IMR-90 (cell line): ENCODE measurements around the gene TWIST2. TPM values are rescaled to one million over a fixed set of nuclear protein-coding genes. Genes with fewer than 3 reads are reported as not detected.

Experiments used
- ATAC-seq: fragments of 200-7000 bp; cut with Tn5 transposase; 2 replicates; pipeline ENCODE4 v1.9.1; 2020; ENCODE audit warnings: low read depth, mild to moderate bottlenecking, moderate library complexity
- BruUV-seq: library from RNA; stranded (reverse); fragments of 400-500 nt; replicated peaks from 2 replicates; lab custom pipeline; 2021; lab: Mats Ljungman, UMichigan
- CTCF ChIA-PET: fragments of 300-600 bp; formaldehyde crosslinking; extraction: SDS; loops from one replicate; lab custom pipeline; 2021; ENCODE audit warnings: antibody characterized with exemption; lab: Yijun Ruan, JAX
- POLR2A ChIA-PET: fragments of 300-600 bp; sonication (Branson Sonifier 250); formaldehyde crosslinking; loops from one replicate; lab custom pipeline; 2022; ENCODE audit warnings: antibody characterized with exemption; ENCODE audit not compliant: unreplicated experiment; lab: Charles Lee
- DNase-seq: peaks from one replicate; pipeline ENCODE4 v3.0.0; 2013
- H2AFZ ChIP-seq: replicated peaks from 2 replicates; pipeline ENCODE3; 2013; ENCODE audit warnings: low read length, mild to moderate bottlenecking; ENCODE audit not compliant: poor library complexity
- H2AK5ac ChIP-seq: 2 replicates; pipeline ENCODE4 v1.6.1; 2013; ENCODE audit warnings: low read depth, low read length, inconsistent platforms
- H2AK9ac ChIP-seq: replicated peaks from 2 replicates; pipeline ENCODE3; 2013; ENCODE audit warnings: mild to moderate bottlenecking, low read depth, low read length, moderate library complexity; ENCODE audit not compliant: poor library complexity
- H2BK120ac ChIP-seq: 2 replicates; pipeline ENCODE4 v1.6.1; 2013; ENCODE audit warnings: low read depth, low read length, inconsistent platforms
- H2BK15ac ChIP-seq: 3 replicates; pipeline ENCODE4 v1.6.1; 2013; ENCODE audit warnings: low read depth, low read length, inconsistent platforms
- H2BK20ac ChIP-seq: 2 replicates; pipeline ENCODE4 v1.6.1; 2013; ENCODE audit warnings: low read depth, mild to moderate bottlenecking, inconsistent platforms, low read length, moderate library complexity
- H2BK5ac ChIP-seq: 2 replicates; pipeline ENCODE4 v1.6.1; 2013; ENCODE audit warnings: mild to moderate bottlenecking, low read depth, low read length, inconsistent platforms; ENCODE audit not compliant: poor library complexity, severe bottlenecking
- H3K14ac ChIP-seq: replicated peaks from 2 replicates; pipeline ENCODE4 v1.6.1; 2013; ENCODE audit warnings: low read depth, low read length, inconsistent platforms
- H3K18ac ChIP-seq: 2 replicates; pipeline ENCODE4 v1.6.1; 2013; ENCODE audit warnings: low read depth, low read length, control low read depth
- H3K23ac ChIP-seq: 2 replicates; pipeline ENCODE4 v1.6.1; 2013; ENCODE audit warnings: low read depth, low read length, inconsistent platforms
- H3K27ac ChIP-seq: 2 replicates; pipeline ENCODE4 v1.5.1; 2013; ENCODE audit warnings: mild to moderate bottlenecking, control low read depth, low read length; ENCODE audit not compliant: insufficient read depth
- H3K27me3 ChIP-seq: 2 replicates; pipeline ENCODE4 v1.6.1; 2013; ENCODE audit warnings: low read length; ENCODE audit not compliant: control insufficient read depth, insufficient read depth
- H3K36me3 ChIP-seq: 2 replicates; pipeline ENCODE4 v1.6.1; 2013; ENCODE audit warnings: low read length, mixed read lengths; ENCODE audit not compliant: control insufficient read depth, insufficient read depth
- H3K4ac ChIP-seq: 2 replicates; pipeline ENCODE4 v1.6.1; 2013; ENCODE audit warnings: low read depth, low read length, inconsistent platforms
- H3K4me1 ChIP-seq: 2 replicates; pipeline ENCODE4 v1.6.1; 2013; ENCODE audit warnings: low read length, mixed read lengths; ENCODE audit not compliant: control insufficient read depth, insufficient read depth
- H3K4me2 ChIP-seq: 2 replicates; pipeline ENCODE4 v1.6.1; 2013; ENCODE audit warnings: low read depth, mild to moderate bottlenecking, control low read depth, low read length, moderate library complexity
- H3K4me3 ChIP-seq: 2 replicates; pipeline ENCODE4 v1.5.1; 2013; ENCODE audit warnings: low read depth, mild to moderate bottlenecking, control low read depth, low read length, moderate library complexity; ENCODE audit not compliant: insufficient read depth
- H3K56ac ChIP-seq: 2 replicates; pipeline ENCODE4 v1.6.1; 2013; ENCODE audit warnings: low read length, inconsistent platforms; ENCODE audit not compliant: insufficient read depth; ENCODE audit errors: extremely low read depth
- H3K79me1 ChIP-seq, 2 experiments: 2 replicates each; pipeline ENCODE4 v1.6.1; 2013; ENCODE audit warnings: low read length in 2 of 2, inconsistent platforms in 1 of 2, low read depth in 1 of 2
- H3K9ac ChIP-seq: 2 replicates; pipeline ENCODE4 v1.6.1; 2013; ENCODE audit warnings: low read depth, low read length, control low read depth
- H3K9me1 ChIP-seq: 2 replicates; pipeline ENCODE4 v1.6.1; 2013; ENCODE audit warnings: low read length, inconsistent platforms; ENCODE audit not compliant: insufficient read depth
- H3K9me3 ChIP-seq: 2 replicates; pipeline ENCODE4 v1.6.1; 2013; ENCODE audit warnings: low read length; ENCODE audit not compliant: control insufficient read depth, insufficient read depth
- H4K20me1 ChIP-seq: 2 replicates; pipeline ENCODE4 v1.6.1; 2013; ENCODE audit warnings: low read length, inconsistent platforms; ENCODE audit not compliant: insufficient read depth
- H4K5ac ChIP-seq: 2 replicates; pipeline ENCODE4 v1.6.1; 2013; ENCODE audit warnings: mild to moderate bottlenecking, low read depth, low read length, control low read depth
- H4K8ac ChIP-seq, 2 experiments: 2 replicates each; pipeline ENCODE4 v1.6.1; 2013; ENCODE audit warnings: low read depth in 2 of 2, low read length in 2 of 2, control low read depth in 1 of 2, inconsistent platforms in 1 of 2
- H4K91ac ChIP-seq: 2 replicates; pipeline ENCODE4 v1.6.1; 2013; ENCODE audit warnings: low read depth, low read length, inconsistent platforms; ENCODE audit not compliant: insufficient read depth
- BHLHE40 ChIP-seq: fragments of 150-350 bp; IDR thresholded peaks from 2 replicates; pipeline ENCODE4 v1.6.1; 2016; ENCODE audit warnings: mild to moderate bottlenecking, low read depth, low read length
- CEBPB ChIP-seq: IDR thresholded peaks from 2 replicates; pipeline ENCODE4 v1.6.1; 2012; ENCODE audit warnings: low read depth, low read length, improper control_type of control experiment
- CHD1 ChIP-seq: IDR thresholded peaks from 2 replicates; pipeline ENCODE4 v1.6.1; 2012; ENCODE audit warnings: low read depth, low read length, improper control_type of control experiment
- FOS ChIP-seq: fragments of 150-350 bp; IDR thresholded peaks from 2 replicates; pipeline ENCODE4 v1.6.1; 2016; ENCODE audit warnings: low read depth, low read length
- MAFK ChIP-seq: IDR thresholded peaks from 2 replicates; pipeline ENCODE4 v1.6.1; 2012; ENCODE audit warnings: low read depth, low read length, improper control_type of control experiment
- MAZ ChIP-seq: IDR thresholded peaks from 2 replicates; pipeline ENCODE4 v1.6.1; 2012; ENCODE audit warnings: low read depth, mild to moderate bottlenecking, low read length, improper control_type of control experiment, moderate library complexity, borderline replicate concordance
- NFE2L2 ChIP-seq: fragments of 150-350 bp; IDR thresholded peaks from 2 replicates; pipeline ENCODE4 v1.6.1; 2016; ENCODE audit warnings: low read depth, mild to moderate bottlenecking, low read length
- POLR2A ChIP-seq: IDR thresholded peaks from 2 replicates; pipeline ENCODE4 v1.6.1; 2012; ENCODE audit warnings: mild to moderate bottlenecking, low read depth, low read length
- RAD21 ChIP-seq: IDR thresholded peaks from 2 replicates; pipeline ENCODE4 v1.6.1; 2012; ENCODE audit warnings: low read length, improper control_type of control experiment
- RCOR1 ChIP-seq: IDR thresholded peaks from 2 replicates; pipeline ENCODE4 v1.6.1; 2012; ENCODE audit warnings: mild to moderate bottlenecking, low read length, improper control_type of control experiment; ENCODE audit not compliant: insufficient replicate concordance
- RFX5 ChIP-seq: IDR thresholded peaks from 2 replicates; pipeline ENCODE4 v1.8.0; 2012; ENCODE audit warnings: low read depth, mild to moderate bottlenecking, low read length, moderate library complexity
- SMC3 ChIP-seq: fragments of 150-350 bp; IDR thresholded peaks from 2 replicates; pipeline ENCODE4 v1.6.1; 2016; ENCODE audit warnings: low read depth, mild to moderate bottlenecking, antibody characterized with exemption, low read length, moderate library complexity
- WGBS, 2 experiments: methylation state at CpG; one replicate each; pipeline versions ENCODE4 v1.1.5 to v1.1.7; 2013; ENCODE audit warnings: missing lambda C conversion rate in 2 of 2; ENCODE audit not compliant: insufficient read length in 1 of 2; ENCODE audit errors: extremely low coverage in 2 of 2; 5-methylcytosine and 5-hydroxymethylcytosine counted together
- dilution Hi-C: fragments of 300-500 bp; cut with HindIII; formaldehyde crosslinking; loops from one replicate; pipeline ENCODE4 v1.14.3; 2018; ENCODE audit warnings: low sequenced_read_pairs; ENCODE audit not compliant: unreplicated experiment
- in situ Hi-C: fragments of 300-500 bp; cut with MboI; formaldehyde crosslinking; loops from 3 replicates; pipeline ENCODE4 v1.14.3; 2019; ENCODE audit warnings: low sequenced_read_pairs, inconsistent platforms, mixed read lengths
- intact Hi-C: fragments of 100-400 bp; cut with micrococcal nuclease; formaldehyde crosslinking; loops from 2 replicates; pipeline ENCODE4 v1.10.0; 2022
- polyA plus RNA-seq, 3 experiments: library from polyadenylated mRNA; depleted of rRNA; stranded (reverse); fragments of >200 nt; gene quantifications; 2 replicates each; pipeline ENCODE4 v1.2.3, GENCODE V29; 2012; ENCODE audit warnings: low replicate concordance in 1 of 3
- total RNA-seq: library from RNA; depleted of rRNA; stranded (reverse); fragments of >200 nt; gene quantifications from 2 replicates; pipeline ENCODE4 v1.2.3, GENCODE V29; 2012
- TF ChIP-seq, protein P1 (sequence below): conservative IDR thresholded peaks from 2 replicates; pipeline ENCODE4 v1.5.1; 2012; ENCODE audit warnings: mild to moderate bottlenecking, low read depth, low read length, improper control_type of control experiment
- TF ChIP-seq, protein P2 (sequence below): fragments of 150-350 bp; IDR thresholded peaks from 2 replicates; pipeline ENCODE4 v1.6.1; 2016; ENCODE audit warnings: low read depth, mild to moderate bottlenecking, low read length, moderate library complexity, borderline replicate concordance
- TF ChIP-seq, protein P3 (sequence below): fragments of 150-350 bp; IDR thresholded peaks from 2 replicates; pipeline ENCODE4 v1.6.1; 2017; ENCODE audit warnings: mild to moderate bottlenecking, antibody characterized with exemption, low read length, low read depth

Gene TWIST2
- total and polyA plus RNA-seq, 2 of the 4 experiments (the other 2 are of a cell fraction) = 9.3 to 33.6 TPM

DNA sequence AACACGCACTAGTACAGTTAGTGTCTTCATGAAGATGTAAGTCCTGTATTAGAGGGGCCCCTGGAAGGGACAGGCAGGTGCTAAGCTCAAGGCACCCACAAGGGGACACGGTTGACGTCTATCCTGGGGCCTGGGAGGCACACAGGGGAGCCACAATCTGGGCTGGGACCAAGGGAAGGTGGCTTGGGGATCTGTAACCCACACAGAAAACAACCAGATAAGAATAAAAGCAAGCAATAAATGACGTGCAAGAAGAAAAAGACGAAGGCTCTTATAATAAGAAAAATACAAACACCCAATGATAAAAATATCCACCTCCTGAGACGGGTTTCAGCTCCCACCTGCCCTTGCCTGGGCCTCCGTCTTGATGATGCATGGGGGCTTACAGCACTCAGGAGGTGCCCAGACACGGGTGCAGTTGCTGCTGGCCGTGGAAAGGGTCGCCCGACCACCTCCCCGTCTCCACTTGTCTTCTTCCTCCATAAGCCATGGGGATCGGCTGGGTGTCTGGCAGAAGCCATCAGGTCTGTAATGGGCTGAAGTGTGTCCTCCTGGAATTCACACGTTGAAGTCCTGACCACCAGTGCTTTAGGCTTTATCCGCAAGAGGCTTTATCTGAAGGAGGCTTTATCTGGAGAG is 73.9 kb downstream of the TWIST2 start:
- no peak overlapping the region for H2BK15ac ChIP-seq
- ATAC-seq (no peak), DNase-seq (no peak)
- no peaks in the 10 kb centered on the region for H3K9me3 ChIP-seq
- dilution Hi-C loops (no loop called here), intact Hi-C loops (no loop called here), in situ Hi-C loops (no loop called here)
- no peak overlapping the region for H3K14ac ChIP-seq
- POLR2A ChIA-PET = no interaction called here
- no peak for TF ChIP-seq NFE2L2
- TF ChIP-seq RFX5 = no peak
- no peak for TF ChIP-seq RCOR1
- TF ChIP-seq, protein P1, sequence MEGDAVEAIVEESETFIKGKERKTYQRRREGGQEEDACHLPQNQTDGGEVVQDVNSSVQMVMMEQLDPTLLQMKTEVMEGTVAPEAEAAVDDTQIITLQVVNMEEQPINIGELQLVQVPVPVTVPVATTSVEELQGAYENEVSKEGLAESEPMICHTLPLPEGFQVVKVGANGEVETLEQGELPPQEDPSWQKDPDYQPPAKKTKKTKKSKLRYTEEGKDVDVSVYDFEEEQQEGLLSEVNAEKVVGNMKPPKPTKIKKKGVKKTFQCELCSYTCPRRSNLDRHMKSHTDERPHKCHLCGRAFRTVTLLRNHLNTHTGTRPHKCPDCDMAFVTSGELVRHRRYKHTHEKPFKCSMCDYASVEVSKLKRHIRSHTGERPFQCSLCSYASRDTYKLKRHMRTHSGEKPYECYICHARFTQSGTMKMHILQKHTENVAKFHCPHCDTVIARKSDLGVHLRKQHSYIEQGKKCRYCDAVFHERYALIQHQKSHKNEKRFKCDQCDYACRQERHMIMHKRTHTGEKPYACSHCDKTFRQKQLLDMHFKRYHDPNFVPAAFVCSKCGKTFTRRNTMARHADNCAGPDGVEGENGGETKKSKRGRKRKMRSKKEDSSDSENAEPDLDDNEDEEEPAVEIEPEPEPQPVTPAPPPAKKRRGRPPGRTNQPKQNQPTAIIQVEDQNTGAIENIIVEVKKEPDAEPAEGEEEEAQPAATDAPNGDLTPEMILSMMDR = no peak
- TF ChIP-seq SMC3 = no peak
- TF ChIP-seq, protein P2, sequence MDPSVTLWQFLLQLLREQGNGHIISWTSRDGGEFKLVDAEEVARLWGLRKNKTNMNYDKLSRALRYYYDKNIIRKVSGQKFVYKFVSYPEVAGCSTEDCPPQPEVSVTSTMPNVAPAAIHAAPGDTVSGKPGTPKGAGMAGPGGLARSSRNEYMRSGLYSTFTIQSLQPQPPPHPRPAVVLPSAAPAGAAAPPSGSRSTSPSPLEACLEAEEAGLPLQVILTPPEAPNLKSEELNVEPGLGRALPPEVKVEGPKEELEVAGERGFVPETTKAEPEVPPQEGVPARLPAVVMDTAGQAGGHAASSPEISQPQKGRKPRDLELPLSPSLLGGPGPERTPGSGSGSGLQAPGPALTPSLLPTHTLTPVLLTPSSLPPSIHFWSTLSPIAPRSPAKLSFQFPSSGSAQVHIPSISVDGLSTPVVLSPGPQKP = no peak
- TF ChIP-seq, protein P3, sequence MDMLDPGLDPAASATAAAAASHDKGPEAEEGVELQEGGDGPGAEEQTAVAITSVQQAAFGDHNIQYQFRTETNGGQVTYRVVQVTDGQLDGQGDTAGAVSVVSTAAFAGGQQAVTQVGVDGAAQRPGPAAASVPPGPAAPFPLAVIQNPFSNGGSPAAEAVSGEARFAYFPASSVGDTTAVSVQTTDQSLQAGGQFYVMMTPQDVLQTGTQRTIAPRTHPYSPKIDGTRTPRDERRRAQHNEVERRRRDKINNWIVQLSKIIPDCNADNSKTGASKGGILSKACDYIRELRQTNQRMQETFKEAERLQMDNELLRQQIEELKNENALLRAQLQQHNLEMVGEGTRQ = no peak
- no peak for TF ChIP-seq CHD1
- no peak for TF ChIP-seq BHLHE40
- no peak for TF ChIP-seq FOS
- no peak for TF ChIP-seq RAD21
- TF ChIP-seq MAZ = no peak
- no peak for TF ChIP-seq MAFK
- TF ChIP-seq POLR2A = no peak
- no peak for TF ChIP-seq CEBPB
- H3K18ac ChIP-seq = no peak overlapping the region
- no TSS peak for BruUV-seq
- H3K56ac ChIP-seq = no peak overlapping the region
- H3K9ac ChIP-seq = no peak overlapping the region
- no peak overlapping the region for H3K23ac ChIP-seq
- H2AK5ac ChIP-seq = no peak overlapping the region
- H2BK120ac ChIP-seq = no peak overlapping the region
- no peak overlapping the region for H2BK20ac ChIP-seq
- no peak overlapping the region for H3K4me3 ChIP-seq
- CTCF ChIA-PET = no interaction called here
- H3K9me1 ChIP-seq = peaks cover 10% of the 10 kb centered on the region; the same call in 1 of the 2 replicates
- 100% methylated on average over 1 of the region's 15 CpGs; no CpG with 5 or more reads in 1 of the 2 experiments for WGBS, 2 experiments
- H3K4ac ChIP-seq = no peak overlapping the region
- no peak overlapping the region for H2BK5ac ChIP-seq
- no peaks in the 10 kb centered on the region for H3K36me3 ChIP-seq
- H4K5ac ChIP-seq = no peak overlapping the region
- H3K4me2 ChIP-seq = no peak overlapping the region
- H4K20me1 ChIP-seq = no peaks in the 10 kb centered on the region
- no peak overlapping the region for H3K27ac ChIP-seq
- no peak overlapping the region for H4K91ac ChIP-seq
- H3K27me3 ChIP-seq = no peaks in the 10 kb centered on the region
- no peaks in the 10 kb centered on the region for H3K4me1 ChIP-seq
- no peak overlapping the region for H4K8ac ChIP-seq
- H2AK9ac ChIP-seq = no peak overlapping the region
- H2AFZ ChIP-seq = no peak overlapping the region
- H3K79me1 ChIP-seq = no peaks in the 10 kb centered on the region; a peak in 1 of 4 replicates
